ENCODE data around the gene HCAR2.
"Not testable (repeated sequence)": the region's sequence is repeated elsewhere in the genome, so short reads cannot be mapped to it uniquely, and the experiment has no call there.

The HCAR2 gene

GRCh38 chr12:122700038-122700710 is 3.0 kb downstream of the HCAR2 start:
- not testable (repeated sequence) for H3K4me3 ChIP-seq (ENCODE audit: low read length); DNase-seq (ENCODE audit: low read depth)

GRCh38 chr12:122696922-122697321 is 6.2 kb downstream of the HCAR2 start:
- DNase-seq (ENCODE audit: low read depth); H3K4me3 ChIP-seq (ENCODE audit: low read length): not testable (repeated sequence)

- no peak for TF ChIP-seq CTCF (conservative IDR thresholded peaks at IDR 0.05; ENCODE audit: low read depth, low read length)
- no peak for DNase-seq (ENCODE audit: low read depth)
- no peak overlapping the region for H3K4me3 ChIP-seq (ENCODE audit: low read length)
These were observed 11.6 kb downstream of the HCAR2 start for GRCh38 chr12:122691566-122691965.

- TF ChIP-seq CTCF (conservative IDR thresholded peaks at IDR 0.05; ENCODE audit: low read depth, low read length) = no peak
- no peak overlapping the region for H3K4me3 ChIP-seq (ENCODE audit: low read length)
- no peak for DNase-seq (ENCODE audit: low read depth)
These were observed 14.9 kb downstream of the HCAR2 start for GRCh38 chr12:122688291-122688690.

- peak; percentile 90 for DNase-seq (ENCODE audit: low read depth)
- H3K4me3 ChIP-seq (ENCODE audit: low read length) = no peak overlapping the region
- TF ChIP-seq CTCF (conservative IDR thresholded peaks at IDR 0.05; ENCODE audit: low read depth, low read length) = no peak
These were observed 16.1 kb downstream of the HCAR2 start for GRCh38 chr12:122687086-122687485.

GRCh38 chr12:122686538-122686937 is 16.6 kb downstream of the HCAR2 start:
- no peak for DNase-seq (ENCODE audit: low read depth)
- no peak for TF ChIP-seq CTCF (conservative IDR thresholded peaks at IDR 0.05; ENCODE audit: low read depth, low read length)
- H3K4me3 ChIP-seq (ENCODE audit: low read length) = no peak overlapping the region

- H3K4me3 ChIP-seq (ENCODE audit: low read length) = no peak overlapping the region
- DNase-seq (ENCODE audit: low read depth) = no peak
- TF ChIP-seq CTCF (conservative IDR thresholded peaks at IDR 0.05; ENCODE audit: low read depth, low read length) = no peak
These were observed 18.8 kb downstream of the HCAR2 start for GRCh38 chr12:122684297-122684813.

- no peak overlapping the region for H3K4me3 ChIP-seq (ENCODE audit: low read length)
- no peak for DNase-seq (ENCODE audit: low read depth)
- no peak for TF ChIP-seq CTCF (conservative IDR thresholded peaks at IDR 0.05; ENCODE audit: low read depth, low read length)
These were observed 21.3 kb downstream of the HCAR2 start for GRCh38 chr12:122681814-122682213.

- not testable (repeated sequence) for DNase-seq (ENCODE audit: low read depth); H3K4me3 ChIP-seq (ENCODE audit: low read length)
These were observed 22.2 kb downstream of the HCAR2 start for GRCh38 chr12:122680989-122681388.

GRCh38 chr12:122676781-122677180 is 26.4 kb downstream of the HCAR2 start:
- not testable (repeated sequence) for DNase-seq (ENCODE audit: low read depth); H3K4me3 ChIP-seq (ENCODE audit: low read length)

GRCh38 chr12:122676015-122676414 is 27.1 kb downstream of the HCAR2 start:
- not testable (repeated sequence) for H3K4me3 ChIP-seq (ENCODE audit: low read length); DNase-seq (ENCODE audit: low read depth)

Data from retinal pigment epithelial cell (primary cell).